ENCODE measurements around the gene NR1H4.
"Not testable (repeated sequence)": the region's sequence is repeated elsewhere in the genome, so short reads cannot be mapped to it uniquely, and the experiment has no call there.

NR1H4 gene

DNA sequence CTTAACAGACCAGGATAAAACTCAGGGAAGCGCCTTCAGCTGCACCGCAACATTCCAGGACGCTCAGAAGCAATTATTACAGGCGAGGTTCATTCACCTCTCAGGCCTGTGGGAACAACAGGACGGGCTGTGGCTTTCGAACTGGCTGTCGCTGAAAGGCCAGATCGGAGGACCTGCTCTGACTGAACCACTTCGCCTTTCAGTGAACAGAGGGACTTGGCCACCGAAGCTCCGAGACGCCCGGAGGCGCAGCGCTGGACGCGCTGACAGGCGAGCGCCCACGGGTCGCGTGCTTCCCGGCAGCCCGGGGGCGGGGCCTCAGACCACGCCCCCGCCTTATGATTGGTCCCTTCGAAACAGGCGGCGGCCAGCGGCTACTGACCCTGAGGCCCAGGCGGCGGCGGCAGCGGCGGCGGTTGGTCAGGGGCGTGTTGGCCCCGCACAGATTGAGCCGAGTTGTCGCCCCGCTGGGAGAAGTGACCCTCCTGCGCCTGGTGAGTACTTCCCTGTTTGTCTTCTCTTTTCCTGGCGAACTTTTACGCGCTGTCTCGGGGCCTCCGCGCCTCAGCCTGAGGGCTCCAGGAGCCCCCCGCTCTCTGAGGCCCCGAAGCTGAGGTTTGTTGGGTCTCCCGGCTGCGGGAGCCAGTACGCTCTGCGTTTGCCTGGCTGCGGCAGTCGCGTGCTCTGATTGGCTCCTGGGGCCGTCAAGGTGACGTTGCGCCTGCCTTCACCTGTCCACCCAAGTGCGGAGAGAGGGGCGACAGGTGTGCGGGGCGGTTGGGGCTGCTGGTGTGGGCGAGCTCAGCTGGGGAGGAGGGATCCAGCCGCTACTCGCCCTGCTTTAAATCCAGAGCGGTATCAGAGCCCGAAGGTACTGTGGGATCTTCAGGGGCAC, 99.9 kb downstream of the NR1H4 start, which contains the start of gene GAS2L3:
Gene GAS2L3, plus strand, starts transcription at position 393 of the 895 bp plus-strand sequence. CDS start 21,221 bp downstream, outside the sequence.
- DNase-seq, result peak; percentile 93

DNA sequence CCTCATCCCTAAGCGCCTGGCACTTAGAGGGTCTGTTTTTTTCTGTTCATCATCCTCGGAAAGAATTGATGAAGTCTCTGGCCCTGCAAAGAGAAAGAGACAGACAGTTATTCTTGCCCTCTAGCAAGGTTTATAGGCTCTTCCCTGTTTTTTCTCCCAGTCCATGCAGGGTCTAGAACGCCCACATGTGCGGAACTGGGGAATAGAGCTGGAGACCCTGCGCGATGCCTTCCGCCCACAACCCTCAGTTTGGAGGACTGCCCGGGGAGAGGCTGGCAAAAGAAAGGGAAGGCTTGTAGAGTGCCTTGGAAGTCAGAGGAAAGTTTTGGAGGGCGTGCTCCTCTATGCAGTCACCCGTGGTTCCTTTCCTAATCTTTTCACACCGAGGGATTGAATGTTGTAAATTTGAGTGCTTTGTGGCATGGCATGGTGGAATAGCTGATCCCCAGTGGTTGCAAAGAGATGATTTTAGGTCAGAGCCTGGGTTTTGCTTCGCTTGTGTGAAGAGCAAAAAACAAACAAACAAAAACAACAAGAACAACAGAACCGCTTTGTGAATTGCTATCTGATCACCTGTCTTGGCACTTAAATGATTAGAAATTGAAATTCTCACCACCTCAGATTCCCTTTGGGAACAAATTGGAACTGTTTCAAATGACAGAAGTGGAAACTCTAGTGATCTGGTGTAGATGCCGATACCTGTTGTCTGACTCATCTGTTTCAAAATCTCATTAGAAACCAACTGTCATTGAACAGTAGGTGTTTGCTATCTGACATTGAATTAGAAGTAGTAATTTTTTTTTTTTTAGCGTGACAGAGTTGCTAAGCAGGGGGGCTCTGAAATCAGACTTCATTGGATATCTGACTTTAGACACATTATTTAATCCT, 100.8 kb downstream of the NR1H4 start:
- DNase-seq, result peak; percentile 46

DNA sequence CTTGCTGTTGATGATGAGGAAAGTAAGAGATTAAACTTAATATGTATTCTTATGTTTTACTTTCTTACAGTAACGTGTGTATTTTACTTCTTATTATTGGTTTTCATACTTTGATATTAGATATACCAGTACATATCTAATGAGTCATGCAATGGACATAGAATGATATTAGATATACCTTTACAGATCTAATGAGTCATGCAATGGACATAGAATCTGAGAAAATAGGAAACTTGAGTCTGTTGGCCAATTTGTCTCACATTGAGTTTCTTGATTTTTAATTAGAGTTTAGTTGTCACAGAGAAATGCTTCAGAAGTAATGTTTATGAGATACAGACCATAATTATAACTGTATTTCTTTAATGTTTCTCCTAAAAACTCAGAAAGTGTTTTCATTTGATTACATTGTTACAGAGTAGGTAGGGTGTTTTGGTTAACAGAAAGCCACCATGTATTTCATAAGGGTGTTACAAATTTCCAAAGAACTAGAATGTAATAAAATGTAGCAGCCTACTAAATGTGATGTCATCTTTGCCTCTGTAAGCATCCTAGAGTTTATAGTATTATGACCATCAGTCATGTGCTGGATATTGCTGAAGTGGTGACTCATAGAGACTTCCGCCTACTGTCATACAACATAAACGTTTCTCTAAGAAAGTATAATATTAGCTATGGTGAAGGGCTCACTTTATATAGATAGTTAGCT, 102.8 kb downstream of the NR1H4 start:
- no peak for DNase-seq

DNA sequence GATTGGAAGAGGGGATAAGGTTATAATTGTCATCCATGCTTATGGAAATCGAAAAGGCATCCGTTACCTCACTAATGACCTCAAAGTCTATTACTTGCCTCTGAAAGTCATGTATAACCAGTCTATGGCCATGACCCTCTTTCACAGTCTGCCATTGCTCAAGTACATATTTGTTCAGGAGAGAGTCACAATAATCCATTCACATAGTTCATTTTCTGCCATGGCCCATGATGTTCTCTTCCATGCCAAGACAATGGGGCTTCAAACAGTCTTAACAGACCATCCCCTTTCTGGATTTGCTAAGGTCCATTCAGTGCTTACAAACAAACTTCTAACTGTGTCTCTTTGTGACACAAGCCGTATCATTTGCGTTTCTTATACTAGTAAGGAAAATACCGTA, 105.3 kb downstream of the NR1H4 start:
- no peak for DNase-seq

DNA sequence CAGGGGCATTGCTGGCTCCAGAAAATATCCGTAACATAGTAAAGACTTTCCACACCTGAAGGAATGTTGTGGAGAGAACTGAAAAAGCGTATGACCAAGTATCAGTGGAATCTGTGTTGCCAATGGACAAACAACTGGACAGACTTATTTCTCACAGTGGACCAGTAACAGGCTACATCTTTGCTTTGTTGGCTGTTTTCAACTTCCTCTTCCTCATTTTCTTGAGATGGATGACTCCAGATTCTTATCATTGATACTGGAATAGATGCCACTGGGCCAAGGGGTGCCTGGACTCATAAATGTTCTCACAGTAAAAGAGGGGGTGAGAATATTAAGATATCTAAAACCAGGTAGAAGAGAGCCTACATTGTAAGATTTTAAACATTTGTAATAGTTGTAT, 106.2 kb downstream of the NR1H4 start:
- no peak for DNase-seq

DNA sequence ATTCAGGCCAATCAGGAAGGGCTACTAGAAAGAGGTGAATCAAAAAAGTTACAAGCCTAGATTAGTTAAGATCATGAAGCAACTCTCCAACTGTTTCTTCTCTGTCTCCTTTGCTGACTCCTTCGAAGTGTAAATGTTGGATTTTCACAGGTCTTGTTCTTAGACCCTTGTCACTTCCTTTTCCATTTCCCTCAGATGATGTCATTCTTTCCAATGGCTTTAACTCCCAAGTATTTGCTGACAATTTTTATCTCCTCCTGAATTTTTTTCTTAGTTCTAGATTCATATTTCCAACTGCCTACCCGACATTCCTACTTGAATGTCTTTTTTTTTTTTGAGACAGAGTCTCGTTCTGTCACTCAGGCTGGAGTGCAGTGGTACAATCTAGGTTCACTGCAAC, 110.6 kb downstream of the NR1H4 start:
- DNase-seq, result no peak

DNA sequence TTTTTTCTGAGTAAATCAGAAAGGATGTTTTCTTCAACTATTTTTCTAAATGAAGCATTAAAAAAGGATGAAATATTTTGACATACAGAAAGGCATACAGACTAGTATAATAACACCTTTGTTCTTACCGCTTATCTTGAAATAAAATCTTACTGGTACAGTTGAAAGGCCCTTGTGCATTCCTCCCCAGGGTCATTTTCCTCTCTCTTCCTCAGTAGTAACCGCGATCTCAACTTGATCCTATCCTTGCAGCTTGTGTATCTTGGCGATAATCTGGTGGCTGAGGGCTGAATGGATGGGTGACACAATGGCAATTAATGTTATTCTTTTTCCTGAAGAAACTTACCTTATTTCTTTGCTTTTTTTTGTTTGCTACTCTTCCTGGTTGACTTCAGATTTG, 118.3 kb downstream of the NR1H4 start:
- no peak for DNase-seq

DNA sequence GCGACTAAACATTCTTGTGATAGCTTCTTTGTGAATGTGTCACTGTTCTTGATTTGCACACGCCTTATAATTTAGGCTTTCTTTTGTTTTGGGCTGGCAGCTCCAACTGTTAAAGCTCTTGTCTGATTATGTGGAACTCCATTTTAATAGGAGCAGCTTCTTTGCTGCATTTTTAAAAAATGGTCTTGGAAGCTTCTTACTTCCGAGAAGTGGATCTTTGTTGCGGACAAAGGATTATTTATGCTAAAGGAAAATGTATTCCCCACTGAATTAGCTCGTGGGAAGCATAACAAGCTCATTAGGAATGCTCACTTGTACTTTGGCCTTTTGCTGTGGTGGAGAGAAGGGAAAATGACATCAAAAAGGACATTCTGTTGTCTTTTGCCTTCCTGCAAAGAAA, 119.8 kb downstream of the NR1H4 start:
- no peak for DNase-seq

DNA sequence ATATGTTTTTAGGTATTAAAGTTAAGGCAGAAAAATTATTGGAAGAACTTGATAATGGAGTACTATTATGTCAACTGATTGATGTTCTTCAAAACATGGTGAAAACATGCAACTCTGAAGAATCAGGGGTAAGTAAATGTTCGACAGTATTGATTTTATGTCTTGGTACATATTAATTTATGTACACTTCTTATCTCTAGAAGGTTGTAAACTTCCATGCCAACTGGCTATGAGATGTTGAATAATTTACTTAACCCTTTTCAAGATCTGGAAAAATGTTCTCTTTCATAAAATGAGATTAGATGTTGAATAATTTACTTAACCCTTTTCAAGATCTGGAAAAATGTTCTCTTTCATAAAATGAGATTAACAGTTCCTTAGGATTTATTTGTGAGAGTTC, 128.0 kb downstream of the NR1H4 start:
- DNase-seq, result no peak

DNA sequence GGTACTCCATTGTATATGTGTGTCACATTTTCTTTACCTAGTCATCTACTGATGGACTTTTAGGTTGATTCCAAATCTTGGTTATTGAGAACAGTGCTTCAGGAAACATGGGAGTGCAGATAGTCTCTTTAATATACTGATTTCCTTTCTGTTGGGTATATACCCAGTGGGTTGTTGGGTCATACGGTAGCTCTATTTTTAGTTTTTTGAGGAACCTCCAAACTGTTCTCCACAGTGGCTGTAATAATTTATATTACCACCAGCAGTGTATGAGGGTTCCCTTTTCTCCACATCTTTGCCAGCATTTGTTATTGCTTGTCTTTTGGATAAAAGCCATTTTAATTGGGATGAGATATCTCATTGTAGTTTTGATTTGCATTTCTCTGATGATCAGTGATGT, 129.3 kb downstream of the NR1H4 start:
- not testable (repeated sequence) for DNase-seq

DNA sequence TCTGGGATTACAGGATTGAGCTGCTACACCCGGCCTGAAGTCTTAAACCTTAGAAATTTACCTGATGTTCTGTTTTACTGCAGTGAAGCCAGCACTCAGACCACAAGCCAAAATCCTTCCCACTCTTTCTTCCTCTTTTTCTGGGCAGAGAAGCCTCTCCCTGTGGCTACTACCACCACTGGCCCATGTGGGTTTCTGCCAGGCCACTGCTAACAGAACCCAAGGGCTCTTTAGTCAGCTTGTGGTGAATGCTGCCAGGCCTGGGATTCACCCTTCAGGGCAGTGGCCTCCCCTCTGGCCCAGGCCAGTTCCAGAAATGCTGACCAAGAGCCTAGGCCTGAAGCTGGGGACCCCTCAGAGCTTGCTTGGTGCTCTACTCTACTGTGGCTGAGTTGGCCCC, 135.1 kb downstream of the NR1H4 start:
- DNase-seq, result no peak

DNA sequence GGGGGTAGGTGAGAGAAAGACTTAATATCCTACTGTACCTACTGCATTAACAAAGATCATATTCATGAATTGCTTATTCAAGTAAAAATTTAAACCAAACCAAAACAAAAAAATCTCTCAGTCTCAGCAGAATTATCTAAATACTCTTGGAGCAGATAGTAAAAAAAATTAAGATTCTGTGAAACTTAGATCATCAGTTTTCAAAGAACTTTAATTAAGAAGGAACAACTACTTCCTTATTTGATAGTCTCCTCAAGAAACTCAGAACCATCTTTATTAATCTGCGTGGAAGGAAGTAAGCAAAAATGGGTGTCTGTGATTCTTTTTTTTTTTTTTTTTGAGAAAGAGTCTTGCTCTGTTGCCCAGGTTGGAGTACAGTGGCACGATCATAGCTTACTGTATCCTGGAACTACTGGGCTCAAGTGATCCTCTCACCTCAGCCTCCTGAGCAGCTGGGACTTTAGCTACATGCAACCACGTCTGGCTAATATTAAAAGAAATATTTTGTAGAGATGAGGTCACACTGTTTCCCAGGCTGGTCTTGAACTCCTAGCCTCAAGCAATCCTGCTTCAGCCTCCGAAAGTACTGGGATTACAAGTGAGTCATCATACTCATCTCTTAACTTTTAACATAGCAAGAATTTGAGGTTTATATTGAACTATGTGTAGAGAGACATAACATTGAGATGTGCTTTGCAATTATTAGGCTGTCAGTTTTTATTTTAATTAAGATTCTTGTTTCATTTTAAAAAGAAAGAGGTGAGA, 137.2 kb downstream of the NR1H4 start:
- no peak for DNase-seq

DNA sequence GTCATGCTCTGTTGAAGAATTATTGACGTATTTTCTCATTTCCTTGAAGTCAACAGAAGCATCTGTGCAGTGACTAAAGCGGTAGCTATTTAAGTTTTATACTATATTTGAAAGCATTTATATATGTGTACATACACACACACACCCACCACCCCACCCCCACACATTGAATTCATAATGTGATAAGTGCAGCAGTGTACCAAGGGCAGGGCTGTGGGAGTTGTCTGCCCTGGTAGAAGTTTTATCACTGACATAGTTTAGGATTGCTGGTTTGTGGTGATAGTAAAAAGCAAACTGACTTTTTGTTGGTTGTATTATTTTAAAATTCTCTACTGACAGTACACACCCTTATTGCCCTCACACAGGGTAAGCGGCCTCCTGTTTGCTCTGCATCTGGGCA, 138.9 kb downstream of the NR1H4 start:
- no peak for DNase-seq

All from NCI-H146 (cell line).